NCI-H226 (cell line): ENCODE measurements around the gene TNFRSF21.
"Not testable (repeated sequence)": the region's sequence is repeated elsewhere in the genome, so short reads cannot be mapped to it uniquely, and the experiment has no call there.

Experiments
- DNase-seq: peaks from one replicate; pipeline ENCODE4 v3.0.0-alpha.2; 2015

TNFRSF21 gene

GRCh38 chr6:47283993-47284392 is 25.7 kb downstream of the TNFRSF21 start:
- DNase-seq, result no peak

DNA sequence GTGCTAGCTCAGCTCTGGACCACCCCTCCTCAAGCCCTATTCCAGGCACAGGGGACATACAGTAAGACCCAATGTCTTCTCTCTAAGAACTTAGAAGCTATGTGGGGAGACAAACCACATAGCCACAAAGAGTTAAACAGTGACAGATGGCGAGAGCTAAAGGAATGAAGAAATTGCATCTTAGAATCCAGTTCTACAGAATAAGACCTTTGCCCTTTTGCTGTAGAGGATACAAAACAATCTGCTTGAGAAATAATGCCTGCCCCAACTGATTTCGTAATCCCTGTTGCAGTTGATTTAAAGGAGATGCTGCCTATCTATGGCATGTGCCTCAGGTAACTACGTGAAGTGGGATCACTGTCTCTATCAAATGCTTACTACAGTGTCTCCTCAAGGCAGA is 31.2 kb downstream of the TNFRSF21 start:
- peak; percentile 27 for DNase-seq

- DNase-seq, result no peak
Measured at GRCh38 chr6:47277702-47278101, 32.0 kb downstream of the TNFRSF21 start.

- no peak for DNase-seq
Measured at GRCh38 chr6:47276377-47276776, 33.3 kb downstream of the TNFRSF21 start.

DNA sequence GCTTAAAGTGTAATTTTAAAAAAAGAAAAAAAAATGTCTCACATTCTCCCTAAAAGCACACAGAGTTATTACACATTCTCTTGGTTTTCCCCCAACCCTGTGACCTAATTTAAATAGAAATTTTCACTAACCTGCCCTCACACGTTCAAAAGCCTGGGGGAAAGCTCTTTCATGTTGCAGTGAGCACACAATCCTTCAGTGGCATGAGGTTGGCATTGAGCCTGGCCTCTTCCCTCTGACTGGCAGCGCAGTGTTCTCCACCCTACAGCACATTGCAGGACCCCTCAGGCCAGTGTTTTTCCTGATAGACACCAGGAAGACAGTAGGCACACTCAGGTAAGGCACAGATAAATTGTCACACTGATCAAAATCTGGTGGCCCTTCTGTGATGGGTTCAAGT is 34.1 kb downstream of the TNFRSF21 start:
- DNase-seq, result no peak

DNA sequence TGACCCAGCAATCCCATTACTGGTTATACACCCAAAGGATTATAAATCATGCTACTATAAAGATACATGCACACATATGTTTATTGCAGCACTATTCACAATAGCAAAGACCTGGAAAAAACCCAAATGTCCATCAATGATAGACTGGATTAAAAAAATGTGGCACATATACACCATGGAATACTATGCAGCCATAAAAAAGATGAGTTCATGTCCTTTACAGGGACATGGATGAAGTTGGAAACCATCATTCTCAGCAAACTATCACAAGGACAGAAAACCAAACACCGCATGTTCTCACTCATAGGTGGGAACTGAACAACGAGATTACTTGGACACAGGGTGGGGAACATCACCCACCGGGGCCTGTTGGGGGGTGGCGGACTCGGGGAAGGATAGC is 34.6 kb downstream of the TNFRSF21 start:
- not testable (repeated sequence) for DNase-seq

DNA sequence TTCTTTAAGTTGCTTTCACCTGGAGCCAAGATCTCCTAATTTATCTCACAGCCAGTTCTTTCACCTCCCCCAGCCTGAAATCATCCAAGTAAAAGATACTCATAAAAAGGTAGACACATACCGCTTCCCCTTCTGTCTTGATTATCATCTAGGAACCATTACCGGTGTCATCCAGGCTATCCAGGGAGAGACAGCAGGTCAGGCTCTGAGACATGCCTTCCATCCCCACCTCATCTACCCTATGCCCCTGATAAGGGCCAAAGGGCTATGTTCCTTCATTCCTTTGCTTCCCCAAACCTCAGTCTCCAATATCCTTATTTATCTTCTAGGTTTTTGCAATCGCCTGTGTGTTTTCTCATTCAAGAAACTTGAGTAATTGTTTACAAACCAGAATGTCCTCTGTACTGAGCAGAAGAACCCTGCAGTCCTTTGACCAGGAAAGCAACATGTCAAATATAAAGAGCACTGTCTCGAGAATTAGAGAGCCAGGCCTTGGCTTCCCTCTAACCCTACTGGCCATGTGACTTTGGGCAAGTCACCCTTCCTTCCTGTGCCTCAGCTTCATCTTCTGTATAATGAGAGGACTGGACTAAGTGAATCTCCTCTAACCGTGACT is 41.0 kb downstream of the TNFRSF21 start:
- DNase-seq, result no peak

GRCh38 chr6:47267301-47267700 is 42.4 kb downstream of the TNFRSF21 start:
- DNase-seq, result no peak

DNA sequence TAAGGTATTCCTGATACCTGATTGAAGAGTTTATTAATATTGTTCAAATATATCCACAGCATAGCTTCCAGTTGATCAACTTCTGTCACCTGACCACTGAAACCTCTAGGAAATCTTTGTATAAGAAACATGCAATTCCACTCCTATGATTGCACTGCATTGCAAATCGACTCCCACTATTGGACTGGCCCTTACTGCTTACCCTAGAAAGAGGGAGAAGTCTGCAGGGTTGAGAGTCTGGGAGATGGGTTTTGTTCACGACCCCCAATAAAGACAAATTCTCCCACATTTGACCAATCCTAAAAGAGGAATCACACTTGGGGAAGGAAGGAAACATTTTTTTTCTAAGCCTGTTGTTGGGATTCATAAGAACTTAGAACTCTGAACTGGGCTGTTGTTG is 43.7 kb downstream of the TNFRSF21 start:
- DNase-seq, result no peak

DNA sequence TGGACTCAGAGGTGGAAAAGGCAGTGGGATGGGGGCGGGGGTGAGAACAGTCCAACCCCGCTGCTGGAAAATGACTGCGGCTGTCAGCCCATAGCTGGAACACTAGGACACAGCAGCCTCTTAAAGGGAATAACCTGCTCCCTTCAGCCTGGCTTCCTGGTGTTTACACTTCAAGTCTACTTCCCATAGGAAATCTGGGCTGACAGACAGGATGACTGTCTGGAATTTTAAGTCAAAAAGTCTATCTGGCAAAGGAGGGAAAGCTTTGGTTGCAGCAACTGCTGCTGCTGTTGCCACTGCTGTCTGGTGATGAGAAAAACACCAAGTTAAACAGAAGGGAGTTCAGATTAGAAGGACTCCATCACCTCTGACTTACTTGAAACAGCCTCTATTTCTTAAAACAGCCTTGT is 44.9 kb downstream of the TNFRSF21 start:
- no peak for DNase-seq

- DNase-seq, result no peak
Measured at GRCh38 chr6:47263268-47263667, 46.4 kb downstream of the TNFRSF21 start.

GRCh38 chr6:47262231-47262630 is 47.5 kb downstream of the TNFRSF21 start:
- DNase-seq, result peak; percentile 61

GRCh38 chr6:47261191-47261590 is 48.5 kb downstream of the TNFRSF21 start:
- DNase-seq, result no peak

DNA sequence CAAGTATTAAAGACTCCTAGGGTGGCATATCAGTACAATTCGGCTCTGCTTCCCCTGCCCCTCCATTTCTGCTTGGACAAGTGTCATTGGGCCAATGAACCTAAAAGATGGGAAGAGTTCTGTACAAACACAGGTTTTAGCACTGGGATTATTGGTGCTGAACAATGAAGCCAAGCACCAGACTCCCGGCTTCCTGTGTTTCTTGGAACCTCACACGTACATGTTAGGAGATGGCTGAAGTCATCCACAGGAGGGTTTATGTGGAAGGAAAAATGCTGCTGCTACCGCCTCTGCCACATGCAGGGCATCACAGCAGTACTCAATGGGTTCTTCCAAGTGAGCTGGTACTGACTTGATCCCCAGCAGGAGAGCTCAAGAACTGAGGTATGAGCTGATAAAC is 49.7 kb downstream of the TNFRSF21 start:
- no peak for DNase-seq

DNA sequence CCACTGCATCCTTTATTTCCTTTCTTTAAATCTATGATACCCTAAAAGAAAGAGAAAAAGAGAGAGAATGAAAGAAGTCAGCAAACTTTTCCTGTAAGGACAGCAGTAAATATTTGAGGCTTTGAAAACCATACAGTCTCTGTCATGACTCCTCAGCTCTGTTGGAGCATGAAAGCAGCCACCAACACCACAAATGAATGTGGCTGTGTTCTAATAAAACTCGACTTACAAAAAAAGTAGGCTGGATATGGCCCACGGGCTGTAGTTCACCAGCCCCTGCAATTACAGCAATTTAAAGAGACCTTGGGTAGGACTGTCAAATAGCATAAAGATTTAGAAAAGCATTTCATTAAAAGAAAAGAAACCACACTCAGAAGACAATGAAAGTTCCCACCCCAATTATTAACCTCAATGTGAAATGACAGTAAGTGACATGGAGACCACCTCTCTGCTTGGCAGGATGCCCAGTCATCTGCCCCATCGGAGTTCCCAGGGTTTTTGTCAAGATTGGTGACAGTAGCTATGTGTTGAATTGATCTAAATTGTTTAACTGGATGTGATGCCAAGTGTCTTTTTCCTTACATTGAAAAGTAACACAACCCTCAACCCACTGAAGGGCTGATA is 50.9 kb downstream of the TNFRSF21 start:
- DNase-seq, result no peak

GRCh38 chr6:47256981-47257730 is 52.5 kb downstream of the TNFRSF21 start:
- DNase-seq, result no peak

DNA sequence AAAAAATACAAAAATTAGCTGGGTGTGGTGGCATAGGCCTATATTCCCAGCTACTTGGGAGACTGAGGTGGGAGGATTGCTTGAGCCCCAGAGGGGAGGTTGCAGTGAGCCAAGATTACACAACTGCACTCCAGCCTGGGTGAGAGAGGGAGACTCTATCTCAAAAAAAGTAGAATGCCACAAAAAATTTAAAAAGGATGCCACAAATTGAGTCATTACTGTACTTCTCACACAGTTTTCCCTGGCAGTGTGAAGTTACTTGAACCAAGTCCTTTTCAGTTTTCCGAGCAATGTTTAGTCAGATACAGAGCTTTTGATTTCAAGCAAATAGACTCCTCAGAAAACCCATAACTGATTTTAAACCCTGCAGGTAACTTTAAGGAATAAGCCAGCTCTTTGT is 53.3 kb downstream of the TNFRSF21 start:
- peak; percentile 41 for DNase-seq

- no peak for DNase-seq
Measured at GRCh38 chr6:47254906-47255305, 54.8 kb downstream of the TNFRSF21 start.

GRCh38 chr6:47254051-47254450 is 55.7 kb downstream of the TNFRSF21 start:
- DNase-seq, result no peak

- DNase-seq, result no peak
Measured at GRCh38 chr6:47253136-47253535, 56.6 kb downstream of the TNFRSF21 start.

- no peak for DNase-seq
Measured at GRCh38 chr6:47252633-47253032, 57.1 kb downstream of the TNFRSF21 start.

DNA sequence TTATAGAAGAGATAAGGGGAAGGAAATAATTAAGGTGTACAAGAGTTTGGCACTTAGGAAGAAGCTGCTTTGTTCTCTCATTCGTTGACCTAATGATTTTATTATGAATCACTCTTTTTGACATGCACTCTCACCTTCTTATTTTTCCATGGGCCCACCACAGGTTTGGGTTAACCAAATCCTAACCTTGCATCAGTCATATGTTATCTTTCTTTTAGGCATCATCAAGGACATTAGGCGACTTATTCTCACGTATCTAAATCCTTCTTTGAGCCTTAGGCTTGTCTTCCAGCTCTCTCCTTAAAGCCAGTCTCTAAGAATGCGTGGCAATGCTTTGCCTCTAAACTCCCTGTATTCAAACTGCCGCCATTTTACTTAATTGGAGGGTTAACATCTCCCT is 58.3 kb downstream of the TNFRSF21 start:
- DNase-seq, result no peak

- DNase-seq, result no peak
Measured at GRCh38 chr6:47250302-47250701, 59.4 kb downstream of the TNFRSF21 start.

- no peak for DNase-seq
Measured at GRCh38 chr6:47248446-47248845, 61.3 kb downstream of the TNFRSF21 start.
